Chondrocyte (in vitro differentiated cells): ENCODE measurements around the gene WSB2. TPM values are rescaled to one million over a fixed set of nuclear protein-coding genes. Genes with fewer than 3 reads are reported as not detected.
"Not testable (repeated sequence)": the region's sequence is repeated elsewhere in the genome, so short reads cannot be mapped to it uniquely, and the experiment has no call there.

ENCODE experiments used
- DNase-seq: peaks from one replicate; pipeline ENCODE4 v3.0.0; 2021; ENCODE audit warnings: mixed read lengths, low spot score
- H3K27ac Mint-ChIP-seq: one replicate; pipeline ENCODE4 v1.8.0; 2021; ENCODE audit warnings: mild to moderate bottlenecking, moderate library complexity, mixed read lengths; ENCODE audit not compliant: unreplicated experiment
- H3K27me3 Mint-ChIP-seq: 2 replicates; pipeline ENCODE4 v1.8.0; 2021; ENCODE audit warnings: low read depth, mixed read lengths
- H3K36me3 Mint-ChIP-seq: 2 replicates; pipeline ENCODE4 v1.8.0; 2021; ENCODE audit warnings: low read depth, mixed read lengths
- H3K4me1 Mint-ChIP-seq: 2 replicates; pipeline ENCODE4 v1.8.0; 2021; ENCODE audit warnings: low read depth, mild to moderate bottlenecking, mixed read lengths
- H3K4me3 Mint-ChIP-seq: one replicate; pipeline ENCODE4 v1.8.0; 2021; ENCODE audit warnings: mild to moderate bottlenecking, moderate library complexity, mixed read lengths; ENCODE audit not compliant: unreplicated experiment
- H3K9me3 Mint-ChIP-seq: 2 replicates; pipeline ENCODE4 v1.8.0; 2021; ENCODE audit warnings: low read depth, mixed read lengths
- total RNA-seq: library from RNA; stranded (reverse); gene quantifications from 3 replicates; pipeline ENCODE4 v1.2.1, GENCODE V29; 2021
- TF ChIP-seq, protein P1 (sequence below): fragments of 200-600 bp; sonication (generic); IDR thresholded peaks from 2 replicates; pipeline ENCODE4 v1.5.0; 2021; ENCODE audit warnings: antibody characterized with exemption, mild to moderate bottlenecking, moderate library complexity

WSB2 gene
- total RNA-seq, 1 donor from 2014 or later, result 124 TPM

DNA sequence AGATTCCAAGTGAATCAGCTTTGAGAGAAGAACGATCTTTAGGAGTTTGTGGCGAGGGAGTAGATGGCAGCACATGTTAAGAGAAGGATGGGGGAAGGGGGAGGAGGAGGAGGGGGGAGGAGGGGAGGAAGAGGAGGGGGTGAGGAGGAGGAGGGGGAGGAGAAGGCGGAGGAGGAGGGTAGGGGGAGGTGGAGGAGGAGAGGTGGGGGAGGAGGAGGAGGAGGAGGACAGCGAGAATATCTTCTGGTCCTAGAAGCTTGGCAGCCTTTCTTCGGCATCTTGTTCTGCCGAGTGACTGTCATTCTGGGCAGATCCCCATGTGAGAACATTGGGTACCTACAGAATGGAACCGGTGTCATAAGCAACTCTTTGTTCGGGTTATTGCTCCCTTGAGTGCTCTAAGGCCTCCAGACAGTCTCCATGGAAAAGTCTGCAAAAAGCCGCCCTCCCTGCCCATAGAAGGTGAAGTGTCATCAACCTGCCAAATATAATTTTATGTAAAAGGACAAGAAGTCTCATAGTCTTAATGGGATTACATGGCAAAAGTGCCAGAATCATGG, 37.6 kb downstream of the WSB2 start:
- Mint-ChIP-seq H3K27me3 (no peaks in the 10 kb centered on the region), H3K36me3 (peaks cover 15% of the 10 kb centered on the region), H3K4me3 (no peak overlapping the region), H3K27ac (no peak overlapping the region), H3K4me1 (no peaks in the 10 kb centered on the region), H3K9me3 (no peaks in the 10 kb centered on the region)
- DNase-seq, result no peak
- TF ChIP-seq, protein P1, sequence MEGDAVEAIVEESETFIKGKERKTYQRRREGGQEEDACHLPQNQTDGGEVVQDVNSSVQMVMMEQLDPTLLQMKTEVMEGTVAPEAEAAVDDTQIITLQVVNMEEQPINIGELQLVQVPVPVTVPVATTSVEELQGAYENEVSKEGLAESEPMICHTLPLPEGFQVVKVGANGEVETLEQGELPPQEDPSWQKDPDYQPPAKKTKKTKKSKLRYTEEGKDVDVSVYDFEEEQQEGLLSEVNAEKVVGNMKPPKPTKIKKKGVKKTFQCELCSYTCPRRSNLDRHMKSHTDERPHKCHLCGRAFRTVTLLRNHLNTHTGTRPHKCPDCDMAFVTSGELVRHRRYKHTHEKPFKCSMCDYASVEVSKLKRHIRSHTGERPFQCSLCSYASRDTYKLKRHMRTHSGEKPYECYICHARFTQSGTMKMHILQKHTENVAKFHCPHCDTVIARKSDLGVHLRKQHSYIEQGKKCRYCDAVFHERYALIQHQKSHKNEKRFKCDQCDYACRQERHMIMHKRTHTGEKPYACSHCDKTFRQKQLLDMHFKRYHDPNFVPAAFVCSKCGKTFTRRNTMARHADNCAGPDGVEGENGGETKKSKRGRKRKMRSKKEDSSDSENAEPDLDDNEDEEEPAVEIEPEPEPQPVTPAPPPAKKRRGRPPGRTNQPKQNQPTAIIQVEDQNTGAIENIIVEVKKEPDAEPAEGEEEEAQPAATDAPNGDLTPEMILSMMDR, result no peak

DNA sequence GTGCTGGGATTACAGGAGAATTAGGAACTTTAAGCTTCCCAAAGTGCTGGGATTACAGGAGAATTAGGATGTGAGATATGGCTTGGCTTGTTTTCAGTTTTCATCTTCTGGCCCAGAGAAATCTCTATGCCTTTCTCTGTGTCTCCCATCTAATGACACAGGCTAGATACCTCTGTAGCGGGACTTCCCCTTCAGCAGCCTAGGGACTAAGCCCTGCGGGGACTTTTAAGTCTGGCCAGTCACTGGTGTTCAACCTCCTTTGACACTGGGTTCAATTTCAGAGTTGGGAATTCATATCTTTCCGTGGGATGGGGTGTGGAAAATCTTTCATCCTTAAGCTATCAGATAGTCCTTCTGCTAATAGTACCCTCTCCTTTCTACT, 38.3 kb downstream of the WSB2 start:
- Mint-ChIP-seq H3K27me3 (no peaks in the 10 kb centered on the region), H3K4me3 (no peak overlapping the region)

DNA sequence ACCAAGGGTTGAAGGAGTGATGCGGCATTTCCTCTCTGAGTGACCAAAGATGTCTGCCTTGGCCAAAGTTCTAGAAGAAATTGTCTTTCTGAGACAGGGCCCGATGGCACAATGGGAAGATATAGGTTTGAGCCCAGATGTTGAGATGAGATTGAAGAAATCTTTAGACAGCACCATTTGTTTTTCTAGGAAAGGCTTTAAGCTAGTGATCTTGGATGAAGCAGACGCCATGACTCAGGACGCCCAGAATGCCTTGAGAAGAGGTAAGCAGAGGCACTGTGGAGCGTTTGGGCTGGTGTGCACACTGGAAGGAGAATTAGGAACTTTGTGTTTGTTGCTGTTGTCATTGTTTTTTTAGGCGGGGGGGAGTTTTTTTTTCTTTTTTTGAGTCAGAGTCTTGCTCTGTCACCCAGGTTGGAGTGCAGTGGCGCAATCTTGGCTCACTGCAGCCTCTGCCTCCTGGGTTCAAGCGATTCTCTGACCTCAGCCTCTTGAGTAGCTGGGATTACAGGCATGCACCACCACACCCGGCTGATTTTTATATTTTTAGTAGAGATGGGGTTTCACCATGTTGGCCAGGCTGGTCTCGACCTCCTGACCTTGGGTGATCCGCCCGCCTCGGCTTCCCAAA, 38.8 kb downstream of the WSB2 start:
- not testable (repeated sequence) for DNase-seq, H3K27ac Mint-ChIP-seq, H3K4me3 Mint-ChIP-seq, H3K27me3 Mint-ChIP-seq, H3K4me1 Mint-ChIP-seq, H3K9me3 Mint-ChIP-seq
- peaks cover 13% of the 10 kb centered on the region for H3K36me3 Mint-ChIP-seq

More for the DNA sequence above, 38.3 kb downstream of the WSB2 start:
- TF ChIP-seq, protein P1, result no peak
- Mint-ChIP-seq H3K4me1 (peaks cover 3% of the 10 kb centered on the region), H3K36me3 (peaks cover 13% of the 10 kb centered on the region), H3K27ac (no peak overlapping the region), H3K9me3 (no peaks in the 10 kb centered on the region)
- no peak for DNase-seq

DNA sequence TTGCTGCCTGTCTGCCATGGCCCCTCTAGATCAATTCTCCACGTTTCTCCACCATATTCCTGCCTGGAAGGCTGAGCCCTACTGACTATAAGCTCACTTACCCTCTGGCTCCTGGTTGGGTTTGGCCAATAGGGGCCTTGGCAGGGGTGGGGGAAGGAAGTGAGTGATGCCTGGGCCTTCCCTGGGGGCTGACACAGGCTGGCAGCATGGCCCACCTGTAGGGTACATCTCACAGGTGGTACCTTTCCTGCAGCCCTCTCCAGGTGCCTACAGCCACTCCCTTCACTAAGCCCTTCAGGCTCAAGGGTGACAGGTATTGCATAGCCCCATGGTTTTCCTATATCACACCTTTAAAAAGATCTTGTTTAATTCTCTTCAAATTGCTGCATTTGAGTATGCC, 40.9 kb downstream of the WSB2 start:
- Mint-ChIP-seq H3K4me1 (peaks cover 17% of the 10 kb centered on the region), H3K27ac (no peak overlapping the region)

DNA sequence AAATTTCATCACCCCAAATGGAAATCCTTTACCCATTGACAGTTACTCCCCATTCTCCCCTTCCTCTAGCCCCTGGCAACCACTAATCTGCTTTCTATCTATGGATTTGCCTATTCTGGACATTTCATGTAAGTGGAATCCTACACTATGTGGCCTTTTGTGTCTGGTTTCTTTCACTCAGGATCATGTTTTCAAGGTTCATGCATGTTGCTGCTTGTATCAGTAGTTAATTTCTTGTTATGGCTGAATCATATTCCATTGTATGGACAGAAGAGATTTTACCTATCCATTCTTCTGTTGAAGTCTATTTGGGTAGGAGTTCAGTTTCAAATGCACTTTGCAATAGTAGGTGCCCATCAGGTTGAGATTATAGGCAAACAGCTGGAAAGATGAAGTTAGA, 43.1 kb downstream of the WSB2 start:
- no peak for DNase-seq
- TF ChIP-seq, protein P1, result no peak
- H3K4me3 Mint-ChIP-seq, result no peak overlapping the region
- H3K27me3 Mint-ChIP-seq, result no peaks in the 10 kb centered on the region
- H3K4me1 Mint-ChIP-seq, result peaks cover 17% of the 10 kb centered on the region
- H3K9me3 Mint-ChIP-seq, result no peaks in the 10 kb centered on the region
- H3K36me3 Mint-ChIP-seq, result peaks cover 7% of the 10 kb centered on the region
- no peak overlapping the region for H3K27ac Mint-ChIP-seq

More for the DNA sequence above, 40.9 kb downstream of the WSB2 start:
- peaks cover 7% of the 10 kb centered on the region for H3K36me3 Mint-ChIP-seq
- H3K4me3 Mint-ChIP-seq, result no peak overlapping the region
- no peaks in the 10 kb centered on the region for H3K9me3 Mint-ChIP-seq
- DNase-seq, result no peak
- no peaks in the 10 kb centered on the region for H3K27me3 Mint-ChIP-seq
- TF ChIP-seq, protein P1, result no peak
